NOMO-1 (cell line): Measurements from ENCODE around the gene UPK3A.

ENCODE experiments used
- DNase-seq, 2 experiments: peaks; one replicate each; lab custom pipeline; 2025; ENCODE audit not compliant: unreplicated experiment in 2 of 2; lab: John Stamatoyannopoulos, UW

UPK3A gene

DNA sequence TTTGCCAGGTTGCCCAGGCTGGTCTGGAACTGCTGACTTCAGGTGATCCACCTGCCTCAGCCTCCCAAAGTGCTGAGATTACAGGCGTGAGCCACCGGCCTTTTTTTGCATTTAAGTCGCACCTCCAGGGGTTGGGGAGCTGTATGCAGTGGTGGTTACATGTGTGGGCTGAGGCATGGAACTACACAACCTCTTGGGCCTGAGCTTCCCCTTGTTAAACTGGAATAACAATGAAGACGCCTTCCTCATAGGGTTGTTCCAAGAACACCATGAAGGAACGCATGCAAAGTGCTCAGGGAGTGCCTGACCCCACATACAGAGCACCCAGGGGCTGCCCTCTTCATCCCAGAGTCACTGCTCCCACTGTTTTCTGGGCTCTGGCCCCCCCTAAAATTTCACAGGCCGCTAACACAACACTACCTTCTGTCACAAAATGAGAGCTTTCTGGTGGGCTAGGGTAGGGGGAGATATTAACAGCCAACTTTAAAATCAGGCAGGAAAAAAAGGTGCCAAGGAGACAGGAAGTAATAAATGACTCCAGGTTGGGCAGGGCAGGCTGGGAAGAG, 23.7 kb downstream of the UPK3A start:
- DNase-seq = peak in 1 of 2 experiments; percentile 27

DNA sequence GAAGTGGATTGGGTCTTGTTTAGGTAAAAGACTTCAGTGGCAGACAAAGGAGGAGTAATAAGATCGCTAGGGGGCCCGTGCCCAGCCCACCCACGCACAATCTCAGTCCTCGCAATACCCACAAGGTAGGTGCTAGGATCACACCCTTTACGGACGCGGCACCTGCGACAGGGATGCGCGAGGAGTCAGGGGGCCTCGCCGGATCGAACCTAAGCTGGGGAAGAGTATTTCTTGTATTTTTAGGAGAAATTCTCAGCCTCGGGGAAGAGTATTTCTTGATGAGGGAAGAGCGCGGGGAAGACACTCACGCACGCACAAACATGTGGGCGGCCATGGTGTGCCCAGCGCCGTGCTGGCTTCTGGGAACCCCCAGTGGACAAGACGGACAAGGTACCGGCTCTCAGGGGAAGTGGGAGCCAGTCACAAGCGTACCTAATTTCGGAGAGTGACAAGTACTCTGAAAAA, 24.2 kb downstream of the UPK3A start:
- DNase-seq = peak in 1 of 2 experiments; percentile 28

DNA sequence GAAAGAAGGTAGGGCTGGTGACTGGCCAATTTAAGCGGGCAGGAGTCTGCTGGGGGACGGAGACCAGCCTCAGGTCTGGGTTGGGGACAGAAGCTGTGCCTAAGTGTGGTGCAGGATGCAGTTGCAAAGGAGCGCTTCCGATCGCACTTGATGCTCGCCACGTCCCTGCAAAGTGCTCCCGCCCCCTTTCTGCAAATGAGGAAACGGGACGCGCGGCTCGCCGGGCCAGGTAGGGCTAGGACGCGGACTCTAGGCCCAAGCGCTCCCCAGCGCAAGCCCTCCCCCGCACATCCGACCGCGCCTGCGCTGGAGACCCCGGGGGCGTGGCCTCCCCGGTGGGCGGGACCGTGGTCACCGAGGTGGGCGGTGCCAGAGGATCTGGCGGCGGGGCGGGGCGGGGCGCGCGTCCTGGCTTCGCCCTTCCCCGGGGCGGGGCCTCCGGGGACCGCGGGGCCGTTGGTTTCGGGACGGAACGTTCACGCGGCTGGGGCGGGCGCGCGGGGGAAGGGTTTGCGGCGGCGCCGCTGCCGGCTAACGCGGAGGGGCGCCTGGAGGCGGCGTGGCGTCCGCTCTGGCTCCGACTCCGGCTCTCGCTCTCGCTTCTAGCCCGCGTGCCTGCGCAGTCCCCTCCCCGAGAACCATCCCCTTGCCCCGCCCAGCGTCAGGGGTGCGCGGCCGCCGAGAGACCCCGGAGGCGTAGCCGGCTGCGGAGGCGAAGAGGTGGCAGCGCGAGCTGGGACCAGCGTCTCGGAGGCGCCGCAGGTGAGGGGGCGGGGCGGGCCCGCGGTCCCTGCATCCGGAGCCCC, 24.9 kb downstream of the UPK3A start, which contains the start of gene FAM118A:
FAM118A (plus strand) TSS at position 513 of the 806 bp plus-strand sequence. CDS start 12,446 bp downstream, outside the sequence.
- DNase-seq = peak; percentile 96 to 98

DNA sequence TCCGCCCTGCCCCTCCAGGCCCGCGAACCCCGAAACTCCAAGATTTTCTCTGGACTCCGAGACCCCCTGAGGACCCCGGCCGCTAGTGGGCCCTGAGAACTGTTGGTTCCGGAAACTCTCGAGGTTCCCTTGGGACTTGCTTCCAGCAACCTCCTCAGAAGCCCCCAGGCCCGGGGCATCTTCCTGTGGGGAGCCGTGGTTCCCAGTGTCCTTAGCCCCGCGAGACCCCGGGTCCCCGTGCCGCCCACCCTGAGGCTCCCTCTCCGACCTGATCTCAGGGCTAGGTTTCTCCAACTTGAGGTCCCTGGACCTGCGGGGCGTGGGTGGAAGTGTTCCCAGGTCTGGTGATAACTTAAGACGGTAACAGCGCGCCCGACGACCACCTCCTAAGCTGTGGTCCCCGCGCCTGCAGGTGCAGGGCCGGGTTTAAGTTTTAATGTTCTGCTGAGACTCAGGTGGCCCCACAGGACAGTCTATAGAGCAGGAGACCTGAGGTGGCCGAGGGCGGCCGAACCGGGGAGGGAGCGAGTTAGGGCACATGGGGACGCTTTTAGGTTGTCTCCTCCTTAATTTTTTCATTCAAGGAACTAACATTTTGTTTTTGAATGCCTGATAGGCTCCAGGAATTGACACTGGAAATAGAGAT, 25.7 kb downstream of the UPK3A start:
- DNase-seq = peak in 1 of 2 experiments; percentile 15

DNA sequence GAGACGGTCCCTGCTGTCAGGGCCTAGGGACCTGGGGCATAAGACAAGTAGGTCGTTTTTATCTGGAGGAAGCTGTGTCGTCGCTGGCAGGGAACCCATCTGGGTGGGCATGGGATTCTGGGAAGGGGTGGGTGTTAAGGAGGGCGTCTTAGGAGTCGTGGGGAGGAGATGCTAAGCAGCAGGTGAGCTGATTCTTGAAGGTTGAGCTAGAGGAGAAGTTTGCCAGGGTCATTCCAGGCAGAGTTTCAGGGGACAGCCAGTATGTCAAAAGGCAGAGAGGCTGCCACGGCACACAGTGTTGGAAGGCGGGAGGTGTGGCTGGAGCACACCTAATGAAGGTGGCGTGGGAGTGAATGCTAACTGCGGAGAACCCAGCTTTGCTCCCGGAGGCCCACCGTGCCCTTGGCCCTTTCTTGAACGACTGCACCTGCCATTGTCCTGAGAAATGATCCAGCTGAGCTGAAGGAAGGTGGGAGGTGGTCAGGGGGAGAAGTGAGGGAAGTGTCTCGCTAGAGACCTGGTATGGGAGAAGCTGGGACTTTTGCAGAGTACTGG, 26.3 kb downstream of the UPK3A start:
- no peak for DNase-seq

DNA sequence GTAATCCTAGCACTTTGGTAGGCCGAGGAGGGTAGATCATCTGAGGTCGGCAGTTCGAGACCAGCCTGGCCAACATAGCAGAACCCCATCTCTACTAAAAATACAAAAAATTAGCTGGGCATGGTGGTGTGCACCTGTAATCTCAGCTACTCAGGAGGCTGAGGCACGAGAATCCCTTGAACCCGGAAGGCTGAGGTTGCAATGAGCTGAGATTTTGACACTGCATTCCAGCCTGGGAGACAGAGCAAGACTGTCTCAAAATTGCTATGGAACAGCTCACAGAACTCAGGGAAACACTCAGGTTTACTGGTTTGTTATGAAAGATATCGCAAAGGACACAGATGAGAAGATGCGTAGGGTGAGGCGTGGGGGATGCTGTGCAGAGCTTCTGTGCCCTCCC, 27.7 kb downstream of the UPK3A start:
- DNase-seq = no peak

DNA sequence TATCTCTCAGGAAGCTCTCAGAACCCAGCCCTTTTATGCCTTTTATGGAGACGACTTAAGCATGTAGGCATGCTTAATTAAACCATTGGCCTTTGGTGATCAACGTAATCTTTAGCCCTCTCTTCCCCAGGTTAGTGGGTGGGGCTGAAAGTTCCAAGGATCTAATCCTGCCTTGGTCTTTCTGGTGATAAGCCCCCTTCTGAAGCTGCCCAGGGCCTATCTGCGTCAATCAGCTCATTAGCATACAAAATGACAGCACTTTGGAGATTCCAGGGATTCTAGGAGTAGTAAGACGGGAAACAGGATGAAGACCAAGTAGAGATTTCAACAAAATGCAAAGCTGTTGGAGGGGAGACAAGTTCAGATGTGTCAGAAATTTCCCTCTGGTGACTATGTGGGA, 28.1 kb downstream of the UPK3A start:
- no peak for DNase-seq

DNA sequence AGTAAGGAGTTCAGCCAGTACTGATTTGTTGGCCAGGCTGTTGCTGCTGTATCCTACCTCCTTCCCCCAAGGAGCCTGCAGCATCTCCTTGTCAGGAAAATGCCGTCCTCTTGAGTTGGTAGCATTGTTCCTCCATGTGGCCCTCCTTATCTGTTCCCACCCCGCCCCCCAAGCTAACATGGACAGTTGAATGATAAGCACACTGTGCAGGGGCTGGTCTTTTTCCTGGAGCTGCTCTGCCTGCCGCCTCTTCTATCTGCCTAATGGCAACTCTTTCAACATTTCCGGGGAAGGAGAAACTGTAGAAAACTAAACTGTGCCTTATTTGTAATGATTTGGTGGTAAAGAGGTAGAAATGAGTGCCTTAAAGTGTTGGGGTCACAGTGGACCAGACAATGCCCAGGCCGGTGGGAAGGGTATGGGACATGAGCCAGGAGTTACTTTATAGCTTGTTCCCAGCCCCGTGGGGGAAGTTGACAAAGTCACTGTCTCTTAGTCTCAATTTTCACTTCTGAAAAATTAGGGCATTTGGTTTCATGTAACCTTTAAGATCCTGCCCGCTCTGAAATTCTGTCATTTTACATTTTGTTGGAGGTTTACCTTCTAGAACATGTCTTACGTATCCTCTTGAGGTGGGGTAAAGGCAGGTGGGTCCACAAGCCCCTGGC, 29.4 kb downstream of the UPK3A start:
- peak; percentile 34 to 58 for DNase-seq

DNA sequence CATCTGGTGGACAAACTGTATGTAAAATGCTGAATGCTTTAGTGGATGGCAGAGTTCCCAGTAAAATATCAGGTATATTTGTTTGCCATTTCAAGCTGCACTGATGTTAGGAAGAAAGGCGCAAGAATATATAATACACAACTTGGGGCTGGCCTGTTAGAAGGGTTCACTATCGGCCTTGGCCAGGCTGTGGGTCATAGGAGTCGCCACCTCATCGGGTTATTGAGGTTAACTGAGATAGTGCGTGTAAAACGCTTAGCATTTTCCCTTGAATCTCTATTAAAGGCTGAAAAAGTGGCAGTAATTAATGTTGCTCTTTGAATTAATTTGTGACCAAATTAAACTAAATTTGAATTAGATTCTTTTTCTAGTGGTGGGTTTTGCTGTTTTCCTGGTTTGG, 30.0 kb downstream of the UPK3A start:
- DNase-seq = no peak

DNA sequence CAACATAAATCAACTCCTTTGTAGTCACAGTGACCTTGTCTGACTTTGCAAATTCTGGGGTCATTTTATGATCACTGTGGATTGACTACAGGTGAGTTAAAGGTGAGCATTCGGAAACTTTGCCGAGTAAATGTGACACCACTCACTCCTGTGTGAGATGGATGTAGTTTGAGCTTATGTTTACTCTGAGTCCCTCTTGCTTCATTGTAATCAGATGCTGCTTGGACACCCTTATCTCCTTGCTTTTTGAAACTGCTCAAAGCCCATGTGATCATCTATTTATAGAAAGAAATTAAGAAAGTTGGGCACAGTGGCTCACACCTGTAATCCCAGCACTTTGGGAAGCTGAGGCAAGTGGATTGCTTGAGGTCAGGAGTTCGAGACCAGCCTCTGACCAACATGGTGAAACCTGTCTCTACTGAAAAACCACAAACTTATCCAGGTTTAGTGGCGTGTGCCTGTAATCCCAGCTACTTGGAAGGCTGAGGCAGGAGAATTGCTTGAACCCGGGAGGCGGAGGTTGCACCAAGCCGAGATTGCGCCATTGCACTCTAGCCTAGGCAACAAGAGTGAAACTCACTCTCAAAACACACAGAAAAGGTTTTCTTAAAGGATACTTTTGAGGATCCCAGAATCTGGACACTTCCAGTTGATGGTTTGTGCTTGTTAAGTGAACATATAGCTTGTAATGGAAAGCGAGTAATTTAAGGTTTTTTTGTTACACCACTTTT, 32.2 kb downstream of the UPK3A start:
- no peak for DNase-seq

DNA sequence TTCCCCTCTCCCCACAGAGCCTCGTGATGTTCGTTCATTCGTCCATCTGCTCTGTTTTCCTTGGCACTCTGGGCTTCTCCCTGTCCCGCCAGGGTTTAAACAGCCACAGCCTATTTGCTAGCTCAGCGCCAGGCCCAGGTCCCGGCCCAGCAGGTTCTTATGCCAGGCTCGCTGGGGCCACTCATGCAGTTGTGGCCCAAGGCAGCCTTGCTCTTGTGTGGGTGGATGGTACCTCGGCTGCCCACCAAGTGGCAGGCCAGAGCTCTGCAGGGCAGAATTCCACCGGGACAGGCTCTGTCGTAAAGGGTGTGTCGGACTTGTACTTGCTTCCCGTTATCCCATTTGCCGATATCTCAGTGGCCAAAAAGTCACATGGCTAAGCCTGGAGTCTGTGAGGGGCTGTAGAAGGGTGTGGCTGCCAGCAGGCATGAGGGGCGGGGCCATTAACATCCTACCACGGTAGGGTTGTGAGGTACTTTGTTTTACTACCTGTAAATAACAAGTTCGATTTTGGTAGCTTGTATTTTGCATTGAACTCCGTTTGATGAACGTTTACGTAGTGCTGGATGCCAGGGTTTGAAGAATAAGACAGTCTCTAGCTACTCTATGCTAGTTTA, 32.9 kb downstream of the UPK3A start:
- no peak for DNase-seq

DNA sequence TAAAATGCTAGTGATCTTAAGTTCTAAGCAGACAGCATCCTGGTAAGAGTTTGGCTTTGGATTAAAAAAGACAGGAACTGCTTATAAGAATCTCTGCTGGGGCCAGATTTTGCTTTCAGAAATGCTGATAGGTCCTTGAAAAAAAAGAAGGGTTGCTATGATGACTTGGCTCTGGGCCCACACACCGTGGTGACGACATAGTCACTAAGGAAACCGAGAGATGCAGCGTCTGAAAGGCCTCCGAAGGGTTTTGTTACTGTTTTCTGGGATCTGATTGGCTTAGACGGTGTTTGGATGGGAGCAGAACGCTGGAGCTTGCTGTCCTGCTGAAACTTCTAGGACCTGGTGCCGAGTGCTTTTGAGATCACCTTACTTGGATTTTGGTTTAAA, 33.4 kb downstream of the UPK3A start:
- peak; percentile 57 to 77 for DNase-seq

DNA sequence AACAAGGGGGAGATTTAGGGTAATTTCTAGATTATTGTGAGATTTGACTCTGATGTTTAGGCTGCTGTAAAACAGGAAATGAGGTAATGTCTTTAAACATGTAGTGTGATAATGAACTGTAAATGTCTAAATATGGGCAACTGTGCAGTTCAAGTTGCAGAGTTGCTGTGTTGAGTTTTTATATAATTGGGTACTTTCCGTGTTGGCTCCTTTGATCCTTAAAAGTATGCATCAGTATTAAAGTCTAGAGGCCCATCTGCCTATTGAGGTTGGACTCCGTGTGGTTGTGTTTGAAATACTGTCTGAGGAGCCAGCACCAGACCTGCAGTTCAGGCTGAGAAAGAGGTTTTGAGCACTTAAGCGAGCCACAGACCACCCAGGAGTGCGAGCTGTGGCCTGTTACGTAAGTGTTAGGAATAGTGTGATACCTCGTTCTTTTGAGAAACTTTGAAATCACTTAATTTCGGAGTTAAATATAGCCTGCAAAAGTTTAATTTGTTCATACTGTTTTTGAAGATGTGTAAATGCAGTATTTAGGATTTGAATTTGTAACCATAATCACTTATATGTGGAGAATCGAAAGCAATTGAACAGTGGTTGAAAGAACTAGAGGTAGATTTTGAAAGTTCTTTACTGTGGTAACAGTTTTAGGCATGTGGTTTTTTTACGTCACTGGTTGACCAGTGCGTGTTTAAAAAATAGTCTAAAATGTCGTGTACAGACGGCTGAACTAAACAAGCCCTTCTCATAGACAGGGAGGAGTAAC, 34.0 kb downstream of the UPK3A start:
- peak; percentile 30 to 79 for DNase-seq

DNA sequence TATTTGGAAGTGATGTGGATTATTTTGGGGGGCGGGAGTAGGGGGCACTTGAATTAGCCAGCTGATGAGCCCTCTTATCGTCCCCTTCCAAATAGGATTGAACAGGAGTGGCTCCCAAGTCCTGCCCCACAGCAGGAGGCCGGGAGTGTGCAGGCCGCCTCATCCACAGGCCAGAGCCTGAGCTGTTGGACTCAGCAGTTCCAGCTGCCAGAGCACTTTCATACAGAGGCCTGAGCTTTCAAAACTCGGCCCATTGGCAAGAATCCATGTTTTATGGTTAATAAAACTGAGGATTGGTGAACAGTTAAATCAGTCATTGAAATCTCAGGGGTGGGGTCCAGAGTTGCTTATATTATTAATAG, 34.6 kb downstream of the UPK3A start:
- DNase-seq = no peak

DNA sequence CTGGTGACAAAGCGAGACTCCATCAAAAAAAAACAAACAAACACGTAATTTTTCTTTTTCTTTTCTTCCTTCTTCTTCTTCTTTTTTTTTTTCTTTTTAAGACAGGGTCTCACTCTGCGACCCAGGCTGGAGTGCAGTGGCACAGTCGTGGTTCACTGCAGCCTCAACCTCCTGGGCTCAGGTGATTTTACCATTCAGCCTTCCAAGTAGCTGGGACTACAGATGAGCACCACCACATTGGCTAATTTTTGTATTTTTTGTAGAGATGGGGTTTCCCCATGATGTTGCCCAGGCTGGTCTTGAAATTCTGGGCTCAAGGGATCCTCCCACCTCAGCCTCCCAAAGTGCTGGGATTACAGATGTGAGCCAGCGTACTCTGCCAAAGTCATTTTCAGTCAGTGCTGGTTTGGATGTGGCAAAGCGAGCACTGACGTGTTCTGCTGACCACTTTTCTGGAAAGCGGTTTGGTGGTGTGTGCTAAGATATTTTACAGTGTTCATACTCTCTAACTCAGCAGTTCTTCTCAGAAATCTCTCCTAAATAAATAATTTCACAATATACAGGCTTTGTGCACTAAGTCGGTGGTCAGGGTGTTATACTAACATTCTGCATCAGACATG, 35.7 kb downstream of the UPK3A start:
- DNase-seq = no peak

DNA sequence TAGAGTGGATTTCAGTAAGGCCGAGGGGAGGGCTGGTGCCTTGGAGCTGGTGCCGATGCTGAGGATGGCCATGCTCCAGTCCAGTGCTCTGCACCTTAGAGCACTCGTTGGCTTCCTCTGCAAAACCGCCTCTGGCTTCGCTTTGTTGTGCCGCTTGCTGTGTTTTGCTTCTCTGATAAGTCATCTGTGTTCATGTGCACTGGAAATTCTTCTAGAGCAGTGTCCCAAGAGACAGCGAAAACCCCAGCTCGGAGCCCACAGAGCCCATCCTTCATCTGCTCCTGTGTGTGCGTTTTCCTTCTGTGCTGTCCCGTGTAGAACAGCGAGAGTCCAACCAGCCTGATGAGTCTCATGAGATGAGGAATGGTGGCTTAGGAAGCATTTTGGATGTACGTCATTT, 37.1 kb downstream of the UPK3A start:
- DNase-seq = no peak

DNA sequence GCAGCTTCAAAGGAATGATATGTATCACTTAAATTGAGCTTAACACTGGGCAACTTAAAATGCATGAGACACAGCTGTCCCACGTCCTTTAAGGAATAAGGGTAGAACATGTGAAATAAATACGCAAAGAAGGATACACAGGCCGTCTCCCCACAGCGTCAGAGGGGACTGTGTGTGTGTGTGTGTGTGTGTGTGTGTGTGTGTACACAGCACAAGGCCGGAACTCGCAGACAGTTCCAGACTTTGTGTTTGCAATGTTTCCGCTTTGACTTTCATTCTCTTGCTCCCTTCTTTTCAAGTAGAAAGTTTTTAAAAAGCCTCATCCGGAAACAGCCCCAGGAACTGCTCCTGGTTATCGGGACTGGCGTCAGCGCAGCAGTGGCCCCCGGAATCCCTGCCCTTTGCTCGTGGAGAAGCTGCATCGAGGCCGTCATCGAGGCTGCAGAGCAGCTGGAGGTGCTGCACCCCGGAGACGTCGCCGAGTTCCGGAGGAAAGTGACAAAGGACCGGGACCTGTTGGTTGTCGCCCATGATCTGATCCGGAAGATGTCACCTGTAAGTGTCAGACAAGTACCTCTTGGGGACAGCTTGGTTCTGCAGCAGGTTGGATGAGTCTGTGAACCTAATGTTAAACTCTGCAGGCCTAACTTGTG, 38.2 kb downstream of the UPK3A start:
- DNase-seq = no peak

DNA sequence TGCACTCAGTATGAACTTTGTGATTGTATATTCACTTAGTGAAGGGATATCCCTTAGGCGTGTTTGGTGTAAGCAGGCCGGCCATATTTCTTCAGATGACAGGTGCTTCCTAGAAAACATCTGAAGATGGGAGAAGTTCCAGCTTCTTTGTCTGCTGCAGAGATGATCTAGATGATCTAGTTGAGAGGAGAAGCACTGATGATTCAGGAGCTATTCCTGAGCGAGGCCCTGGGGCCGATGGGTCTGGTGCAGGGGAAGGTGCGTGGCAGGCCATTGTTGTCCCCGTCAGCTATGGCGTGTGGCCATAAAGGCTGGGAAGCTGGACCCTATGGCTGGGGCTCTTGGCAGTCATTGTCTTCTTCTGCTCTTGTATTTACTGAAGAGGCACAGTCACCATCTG, 38.9 kb downstream of the UPK3A start:
- DNase-seq = no peak
